Tibial nerve (tissue), 4 donors: Measurements from ENCODE around the gene ASIC3. TPM values are rescaled to one million over a fixed set of nuclear protein-coding genes. Genes with fewer than 3 reads are reported as not detected.

ENCODE experiments used
- DNase-seq, 2 donors: peaks; one replicate each; pipeline ENCODE4 v3.0.0-alpha.2; 2019; ENCODE audit warnings: low spot score in 2 of 2
- H3K27ac ChIP-seq, 4 donors: fragments of 200-600 bp; sonication (generic) in 3 of 4; one replicate each; pipeline ENCODE4 v1.5.1; 2017 to 2019; ENCODE audit warnings: mild to moderate bottlenecking in 1 of 4
- H3K27me3 ChIP-seq, 2 donors: fragments of 200-600 bp; sonication (generic) in 1 of 2; one replicate each; pipeline versions ENCODE4 v1.5.1 to v1.6.0; 2017 to 2019
- H3K36me3 ChIP-seq, 3 donors: fragments of 200-600 bp; sonication (generic); one replicate each; pipeline ENCODE4 v1.5.1; 2018 to 2019
- H3K4me1 ChIP-seq, 4 donors: fragments of 200-600 bp; sonication (generic) in 3 of 4; one replicate each; pipeline ENCODE4 v1.5.1; 2017 to 2019
- H3K4me3 ChIP-seq, 4 donors: fragments of 200-600 bp; sonication (generic) in 3 of 4; one replicate each; pipeline ENCODE4 v1.5.1; 2017 to 2019; ENCODE audit warnings: mild to moderate bottlenecking in 1 of 4, moderate library complexity in 1 of 4
- H3K9me3 ChIP-seq, 4 donors: fragments of 200-600 bp; sonication (generic) in 3 of 4; one replicate each; pipeline ENCODE4 v1.5.1; 2017 to 2019
- CTCF ChIP-seq, 5 experiments: fragments of 200-600 bp in 3 of 5; fragments of 450-650 bp in 2 of 5; sonication (generic) in 3 of 5; IDR thresholded peaks; one replicate each; pipeline ENCODE4 v1.5.1; 2016 to 2019; ENCODE audit warnings: antibody characterized with exemption in 5 of 5, mild to moderate bottlenecking in 3 of 5, moderate library complexity in 2 of 5
- EP300 ChIP-seq, 2 donors: sonication (generic); formaldehyde crosslinking; IDR thresholded peaks; one replicate each; pipeline ENCODE4 v1.6.1; 2017; ENCODE audit warnings: antibody characterized with exemption in 2 of 2, mild to moderate bottlenecking in 1 of 2
- POLR2A ChIP-seq, 2 donors: fragments of 450-650 bp; IDR thresholded peaks; one replicate each; pipeline ENCODE4 v1.6.1; 2017; ENCODE audit warnings: antibody characterized with exemption in 2 of 2, mild to moderate bottlenecking in 2 of 2, moderate library complexity in 2 of 2
- WGBS, 2 donors: methylation state at CpG; one replicate each; pipeline ENCODE4 v1.1.5; 2018; 5-methylcytosine and 5-hydroxymethylcytosine counted together
- total RNA-seq, 4 donors: library from RNA; depleted of rRNA; stranded (reverse); fragments of >200 nt; gene quantifications; one replicate each; pipeline ENCODE4 v1.1.0, GENCODE V29; 2016

Gene ASIC3
- total RNA-seq, 4 donors from 2014 or later, result 1.7 to 6.0 (median 4.0) TPM

GRCh38 chr7:151077705-151078232 lies 29.4 kb downstream of the ASIC3 start:
- Histone ChIP-seq H3K9me3 (no peaks in the 10 kb centered on the region), H3K27me3 (no peaks in the 10 kb centered on the region), H3K4me3 (no peak overlapping the region), H3K4me1 (peaks cover 0 to 49% (median 30%) of the 10 kb centered on the region in 4 donors), H3K27ac (peak overlapping the region in 1 of 4 donors; percentile 25), H3K36me3 (peaks cover 2 to 58% (median 14%) of the 10 kb centered on the region in 3 donors)
- no peak for DNase-seq
- 71 to 76% methylated on average over 10 of the region's 10 CpGs for WGBS, 2 donors
- no peak for TF ChIP-seq EP300 (IDR thresholded peaks at IDR 0.05)
- TF ChIP-seq CTCF (IDR thresholded peaks at IDR 0.05), result no peak
- no peak for TF ChIP-seq POLR2A (IDR thresholded peaks at IDR 0.05)

- peaks cover 0 to 53% (median 30%) of the 10 kb centered on the region in 4 donors for H3K4me1 ChIP-seq
- no peaks in the 10 kb centered on the region for H3K27me3 ChIP-seq
- WGBS, 2 donors, result 33 to 34% methylated on average over 18 to 19 of the region's 22 CpGs
- H3K9me3 ChIP-seq, result no peaks in the 10 kb centered on the region
- H3K36me3 ChIP-seq, result peaks cover 2 to 51% (median 14%) of the 10 kb centered on the region in 3 donors
- DNase-seq, result no peak
- H3K27ac ChIP-seq, result peak overlapping the region in 1 of 4 donors; percentile 25
- no peak overlapping the region for H3K4me3 ChIP-seq
- TF ChIP-seq EP300 (IDR thresholded peaks at IDR 0.05) (peak in 1 of 2 donors; percentile 36), CTCF (IDR thresholded peaks at IDR 0.05) (no peak), POLR2A (IDR thresholded peaks at IDR 0.05) (no peak)
Measured at GRCh38 chr7:151078233-151079040, 30.1 kb downstream of the ASIC3 start.

GRCh38 chr7:151079199-151079910 lies 31.0 kb downstream of the ASIC3 start:
- H3K27ac ChIP-seq, result peak overlapping the region in 1 of 4 donors; percentile 97
- WGBS, 2 donors, result 65 to 74% methylated on average over 26 to 27 of the region's 27 CpGs

GRCh38 chr7:151080067-151080521 lies 31.8 kb downstream of the ASIC3 start:
- Histone ChIP-seq H3K9me3 (no peaks in the 10 kb centered on the region), H3K36me3 (peaks cover 0 to 35% (median 10%) of the 10 kb centered on the region in 3 donors), H3K27ac (peak overlapping the region; percentile 92 to 99 (median 98)), H3K27me3 (no peaks in the 10 kb centered on the region), H3K4me3 (peak overlapping the region; percentile 66 to 92 (median 82)), H3K4me1 (peaks cover 0 to 63% (median 33%) of the 10 kb centered on the region in 4 donors)
- TF ChIP-seq EP300 (IDR thresholded peaks at IDR 0.05) (no peak), POLR2A (IDR thresholded peaks at IDR 0.05) (no peak), CTCF (IDR thresholded peaks at IDR 0.05) (no peak)
- WGBS, 2 donors, result 1% methylated on average over 14 to 26 of the region's 31 CpGs
- no peak for DNase-seq

More at GRCh38 chr7:151079199-151079910, 31.0 kb downstream of the ASIC3 start:
- TF ChIP-seq POLR2A (IDR thresholded peaks at IDR 0.05), result no peak
- TF ChIP-seq CTCF (IDR thresholded peaks at IDR 0.05), result no peak
- TF ChIP-seq EP300 (IDR thresholded peaks at IDR 0.05), result no peak
- Histone ChIP-seq H3K36me3 (peaks cover 2 to 42% (median 14%) of the 10 kb centered on the region in 3 donors), H3K4me1 (peaks cover 0 to 62% (median 33%) of the 10 kb centered on the region in 4 donors), H3K4me3 (peak overlapping the region; percentile 66 to 92 (median 82)), H3K27me3 (no peaks in the 10 kb centered on the region), H3K9me3 (no peaks in the 10 kb centered on the region)
- no peak for DNase-seq
